Activated naive CD8-positive, alpha-beta T cell (primary cell): ENCODE results near the gene NELFB.

Experiments used
- H3K27ac Mint-ChIP-seq: one replicate; pipeline ENCODE4 v1.8.0; 2021; ENCODE audit warnings: mixed read lengths
- H3K27me3 Mint-ChIP-seq: one replicate; pipeline ENCODE4 v1.8.0; 2021; ENCODE audit warnings: mixed read lengths
- H3K36me3 Mint-ChIP-seq: one replicate; pipeline ENCODE4 v1.8.0; 2021; ENCODE audit warnings: mixed read lengths
- H3K4me1 Mint-ChIP-seq: one replicate; pipeline ENCODE4 v1.8.0; 2021; ENCODE audit warnings: low read depth, mixed read lengths
- H3K4me3 Mint-ChIP-seq: one replicate; pipeline ENCODE4 v1.8.0; 2021; ENCODE audit warnings: mild to moderate bottlenecking, mixed read lengths
- H3K9me3 Mint-ChIP-seq: one replicate; pipeline ENCODE4 v1.8.0; 2021; ENCODE audit warnings: low read depth, mixed read lengths

NELFB gene

DNA sequence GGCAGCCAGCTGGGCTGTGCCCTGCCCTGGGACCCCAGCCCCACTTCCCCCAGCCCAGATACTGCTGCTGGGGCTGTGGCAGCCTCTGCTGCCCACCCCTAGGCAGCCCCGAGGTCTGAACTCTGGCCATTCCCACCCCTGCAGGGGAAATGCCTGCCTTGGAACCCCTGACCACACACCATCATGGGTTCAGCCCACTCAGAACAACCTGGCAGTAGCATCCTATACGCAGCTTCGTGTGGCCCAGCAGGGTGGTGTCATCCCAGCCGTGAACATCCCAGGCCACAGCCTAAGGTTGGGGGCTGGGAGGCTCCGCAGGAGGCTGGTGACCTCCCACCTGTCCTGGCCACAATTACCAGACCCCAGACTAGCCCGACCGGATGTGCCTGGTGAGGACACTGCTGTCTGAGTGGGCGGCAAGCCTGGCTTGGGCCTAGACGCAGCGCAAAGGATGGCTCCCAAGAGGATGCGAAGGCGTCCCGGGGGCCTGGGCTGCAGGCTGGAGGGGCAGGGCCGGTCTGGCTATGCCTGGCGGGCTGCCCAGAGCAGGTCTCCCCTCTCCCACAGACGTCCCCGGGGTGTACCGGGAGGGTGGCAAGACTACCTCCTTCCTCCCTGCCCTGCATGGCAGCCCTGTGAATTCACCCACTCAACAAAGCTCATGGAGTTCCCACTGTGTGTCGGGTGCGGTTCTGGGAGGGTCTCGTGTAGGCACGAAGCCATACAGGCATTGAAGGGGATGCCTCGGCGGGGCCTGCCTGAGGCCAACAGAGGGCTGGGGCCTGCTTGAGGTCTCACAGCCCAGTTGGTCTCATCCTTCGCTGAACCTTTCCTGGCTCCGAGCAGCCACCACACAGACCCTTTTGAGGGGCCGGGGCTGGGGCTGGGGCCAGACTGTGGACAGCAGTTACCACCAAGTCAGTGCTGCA lies 25.9 kb upstream of the NELFB start:
- H3K9me3 Mint-ChIP-seq: no peaks in the 10 kb centered on the region

DNA sequence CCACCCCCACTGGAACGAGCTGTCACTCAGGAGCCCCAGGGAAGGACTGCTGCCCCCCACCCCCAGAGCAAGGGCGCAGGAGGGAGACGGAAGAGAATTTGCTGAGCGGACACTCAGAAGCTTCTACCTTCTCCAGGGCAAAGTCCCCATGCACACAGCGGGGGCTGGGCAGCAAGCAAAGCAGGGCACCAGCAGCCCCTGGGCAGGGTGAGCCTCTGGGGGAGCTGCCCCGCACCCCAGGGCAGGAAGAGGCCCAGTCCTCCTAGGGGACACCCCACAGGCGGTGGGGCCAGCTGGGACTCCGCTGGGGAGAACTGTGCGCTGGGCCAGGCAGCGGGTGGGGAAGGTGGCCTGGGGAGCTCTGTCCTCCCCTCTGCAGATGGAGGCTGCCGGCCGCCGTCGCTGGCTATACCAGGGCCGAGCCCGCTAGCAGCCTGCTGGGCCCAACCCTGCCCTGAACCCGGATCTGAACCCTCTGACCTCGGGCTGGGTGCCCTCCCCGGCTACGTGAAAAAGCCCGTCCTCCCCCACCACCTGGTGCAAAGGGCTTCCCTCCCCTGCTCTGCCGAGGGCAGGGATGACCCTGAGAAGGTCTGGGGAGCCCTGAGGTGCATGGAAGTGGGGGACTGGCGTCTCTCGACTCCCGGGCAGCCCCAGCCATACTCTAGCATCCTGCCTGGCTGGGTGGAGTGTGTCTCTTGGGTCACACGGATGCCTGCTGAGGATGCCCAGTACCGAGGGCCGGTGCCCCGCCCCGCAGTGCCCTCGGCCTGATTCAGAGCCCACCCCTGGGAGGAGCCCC lies 25.0 kb upstream of the NELFB start:
- H3K9me3 Mint-ChIP-seq: no peaks in the 10 kb centered on the region
- peaks cover 2% of the 10 kb centered on the region for H3K27me3 Mint-ChIP-seq
- no peak overlapping the region for H3K27ac Mint-ChIP-seq
- H3K4me1 Mint-ChIP-seq: peaks cover 3% of the 10 kb centered on the region
- H3K4me3 Mint-ChIP-seq: no peak overlapping the region
- no peaks in the 10 kb centered on the region for H3K36me3 Mint-ChIP-seq

More for the DNA sequence above, 25.9 kb upstream of the NELFB start:
- no peak overlapping the region for H3K27ac Mint-ChIP-seq
- H3K4me3 Mint-ChIP-seq: no peak overlapping the region
- peaks cover 3% of the 10 kb centered on the region for H3K4me1 Mint-ChIP-seq
- peaks cover 2% of the 10 kb centered on the region for H3K27me3 Mint-ChIP-seq
- H3K36me3 Mint-ChIP-seq: no peaks in the 10 kb centered on the region

DNA sequence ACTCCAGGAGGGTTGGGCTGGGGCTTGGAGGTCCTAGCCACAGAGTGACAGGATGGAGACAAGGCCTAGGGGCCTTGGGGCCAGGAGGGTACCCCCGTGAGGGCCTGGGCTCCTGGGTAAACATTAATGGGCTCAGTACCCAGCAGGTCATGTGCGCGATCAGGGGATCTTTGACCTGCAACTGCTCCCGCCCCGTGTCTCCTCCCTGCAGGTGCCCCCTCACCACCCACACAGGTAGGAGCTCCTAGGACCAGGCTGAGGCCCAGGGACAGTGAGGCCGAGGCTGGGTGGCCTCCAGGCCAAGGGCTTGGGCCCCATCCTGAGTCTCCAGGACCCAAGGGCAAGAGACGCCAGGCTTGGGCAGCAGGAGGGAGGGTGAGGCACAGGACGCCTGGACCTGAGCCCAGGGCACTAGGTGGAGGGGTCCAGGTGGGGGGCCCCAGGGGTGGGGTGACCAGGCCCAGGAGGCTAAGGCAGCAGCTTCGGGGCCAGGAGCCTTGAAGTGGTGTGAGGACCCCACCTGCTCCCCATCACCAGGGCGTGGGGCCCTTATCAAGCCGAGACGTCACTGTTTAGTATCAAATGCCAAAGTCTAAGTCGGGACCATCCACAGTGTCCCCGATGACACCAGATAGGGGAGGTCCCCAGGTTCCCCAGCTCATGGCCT lies 24.3 kb upstream of the NELFB start, which contains the start of gene SLC34A3:
Gene SLC34A3, plus strand, starts transcription at position 197 of the 667 bp plus-strand sequence. CDS start 802 bp downstream, outside the sequence.
- Mint-ChIP-seq H3K36me3 (no peaks in the 10 kb centered on the region), H3K27me3 (peaks cover 2% of the 10 kb centered on the region), H3K4me3 (no peak within 1 kb of the TSS)

DNA sequence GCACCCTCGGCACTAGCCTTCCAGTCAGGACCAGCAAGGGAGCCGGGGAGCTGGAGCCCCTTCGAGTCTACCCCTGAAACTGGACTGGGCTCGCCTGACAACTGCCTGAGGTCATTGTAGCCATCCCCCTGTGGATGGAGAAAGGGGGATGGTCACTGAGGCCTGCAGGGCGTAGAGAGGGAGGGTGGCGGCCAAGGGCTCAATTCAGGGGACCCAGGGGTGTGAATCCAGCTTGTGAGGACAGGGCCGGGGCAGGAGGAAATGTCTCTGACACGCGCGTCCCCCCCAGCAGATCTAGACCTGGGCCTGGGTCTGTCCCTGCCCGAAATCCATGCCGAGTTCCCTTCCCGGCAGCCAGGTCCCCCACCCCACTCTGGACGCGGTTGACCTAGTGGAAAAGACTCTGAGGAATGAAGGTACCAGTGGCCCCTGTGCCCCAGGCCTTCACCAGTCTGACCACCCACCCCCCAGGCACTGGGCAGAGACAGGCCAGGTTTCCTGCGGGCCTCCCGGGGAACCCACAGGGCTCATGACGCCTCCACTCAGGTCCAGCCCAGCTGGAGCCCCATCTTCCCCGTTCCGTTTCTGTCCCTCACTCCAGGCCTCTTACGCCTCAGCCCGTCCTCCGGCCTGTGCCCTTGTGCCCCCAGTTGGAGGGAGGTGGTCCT lies 23.6 kb upstream of the NELFB start:
- Mint-ChIP-seq H3K27me3 (peaks cover 2% of the 10 kb centered on the region), H3K27ac (no peak overlapping the region), H3K9me3 (no peaks in the 10 kb centered on the region), H3K36me3 (no peaks in the 10 kb centered on the region), H3K4me1 (peaks cover 3% of the 10 kb centered on the region), H3K4me3 (no peak overlapping the region)

More for the DNA sequence above, 24.3 kb upstream of the NELFB start, which contains the start of gene SLC34A3:
- Mint-ChIP-seq H3K4me1 (peaks cover 3% of the 10 kb centered on the region), H3K9me3 (no peaks in the 10 kb centered on the region), H3K27ac (no peak within 1 kb of the TSS)

DNA sequence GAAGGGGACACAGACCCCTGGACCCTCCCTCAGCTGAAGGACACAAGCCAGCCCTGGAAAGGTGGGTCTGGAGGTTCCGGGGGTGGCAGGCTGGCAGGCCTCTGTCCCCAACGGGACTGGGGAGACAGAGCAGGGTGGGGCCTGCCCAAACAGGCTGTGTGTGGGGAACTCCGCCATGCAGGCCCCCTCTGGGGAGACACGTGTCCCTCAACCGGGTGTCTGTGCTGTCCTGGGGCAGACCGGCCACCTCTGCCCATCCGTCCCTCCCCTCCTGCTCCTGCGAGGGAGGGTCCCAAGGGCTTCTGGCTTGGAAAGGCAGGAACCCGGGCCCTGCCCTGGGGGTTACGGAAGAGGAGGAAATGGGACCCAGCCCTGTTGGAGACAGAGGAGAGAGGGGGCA lies 23.0 kb upstream of the NELFB start:
- no peak overlapping the region for H3K27ac Mint-ChIP-seq
- peaks cover 2% of the 10 kb centered on the region for H3K27me3 Mint-ChIP-seq
- peaks cover 5% of the 10 kb centered on the region for H3K4me1 Mint-ChIP-seq
- no peaks in the 10 kb centered on the region for H3K9me3 Mint-ChIP-seq
- H3K4me3 Mint-ChIP-seq: no peak overlapping the region
- no peaks in the 10 kb centered on the region for H3K36me3 Mint-ChIP-seq

DNA sequence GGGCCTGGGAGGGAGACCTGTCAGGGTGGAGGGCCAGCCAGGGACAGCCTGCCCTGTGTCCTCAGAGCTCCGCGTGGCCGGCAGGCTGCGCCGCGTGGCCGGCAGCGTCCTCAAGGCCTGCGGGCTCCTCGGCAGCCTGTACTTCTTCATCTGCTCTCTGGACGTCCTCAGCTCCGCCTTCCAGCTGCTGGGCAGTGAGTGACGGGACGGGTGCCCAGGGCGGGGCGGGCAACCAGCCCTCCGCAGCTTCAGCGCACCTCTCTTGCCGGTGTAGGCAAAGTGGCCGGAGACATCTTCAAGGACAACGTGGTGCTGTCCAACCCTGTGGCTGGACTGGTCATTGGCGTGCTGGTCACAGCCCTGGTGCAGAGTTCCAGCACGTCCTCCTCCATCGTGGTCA lies 22.6 kb upstream of the NELFB start:
- Mint-ChIP-seq H3K27me3 (peaks cover 2% of the 10 kb centered on the region), H3K4me1 (peaks cover 4% of the 10 kb centered on the region), H3K36me3 (no peaks in the 10 kb centered on the region), H3K9me3 (no peaks in the 10 kb centered on the region), H3K27ac (no peak overlapping the region), H3K4me3 (no peak overlapping the region)

DNA sequence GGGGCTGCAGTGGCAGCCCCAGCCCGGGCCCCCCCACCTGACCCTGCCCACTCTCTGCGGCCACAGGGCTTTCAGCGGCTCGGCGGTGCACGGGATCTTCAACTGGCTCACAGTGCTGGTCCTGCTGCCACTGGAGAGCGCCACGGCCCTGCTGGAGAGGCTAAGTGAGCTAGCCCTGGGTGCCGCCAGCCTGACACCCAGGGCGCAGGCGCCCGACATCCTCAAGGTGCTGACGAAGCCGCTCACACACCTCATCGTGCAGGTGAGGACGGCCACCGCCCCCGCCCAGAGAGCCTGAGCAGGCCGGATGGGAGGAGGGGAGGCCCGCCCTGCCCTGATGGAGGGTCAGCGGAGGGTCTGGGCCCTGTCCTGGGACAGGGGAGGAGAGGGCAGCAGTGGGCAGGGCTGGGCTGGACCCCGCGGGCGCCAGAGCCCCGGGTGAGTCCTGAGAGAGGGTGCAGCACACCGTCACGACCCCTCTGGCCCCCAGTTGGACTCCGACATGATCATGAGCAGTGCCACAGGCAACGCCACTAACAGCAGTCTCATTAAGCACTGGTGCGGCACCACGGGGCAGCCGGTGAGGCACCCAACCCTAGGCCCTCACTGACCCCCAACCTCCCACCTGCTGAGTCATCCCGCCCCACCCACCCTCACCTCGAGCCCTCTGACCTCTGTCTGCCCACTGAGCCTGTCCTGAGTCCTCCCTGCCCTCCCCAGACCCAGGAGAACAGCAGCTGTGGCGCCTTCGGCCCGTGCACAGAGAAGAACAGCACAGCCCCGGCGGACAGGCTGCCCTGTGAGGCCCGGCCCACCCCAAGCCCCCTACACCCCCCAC lies 21.8 kb upstream of the NELFB start:
- no peak overlapping the region for H3K27ac Mint-ChIP-seq
- no peak overlapping the region for H3K4me3 Mint-ChIP-seq
- H3K4me1 Mint-ChIP-seq: peaks cover 2% of the 10 kb centered on the region
- no peaks in the 10 kb centered on the region for H3K36me3 Mint-ChIP-seq
- H3K27me3 Mint-ChIP-seq: no peaks in the 10 kb centered on the region
- H3K9me3 Mint-ChIP-seq: no peaks in the 10 kb centered on the region

DNA sequence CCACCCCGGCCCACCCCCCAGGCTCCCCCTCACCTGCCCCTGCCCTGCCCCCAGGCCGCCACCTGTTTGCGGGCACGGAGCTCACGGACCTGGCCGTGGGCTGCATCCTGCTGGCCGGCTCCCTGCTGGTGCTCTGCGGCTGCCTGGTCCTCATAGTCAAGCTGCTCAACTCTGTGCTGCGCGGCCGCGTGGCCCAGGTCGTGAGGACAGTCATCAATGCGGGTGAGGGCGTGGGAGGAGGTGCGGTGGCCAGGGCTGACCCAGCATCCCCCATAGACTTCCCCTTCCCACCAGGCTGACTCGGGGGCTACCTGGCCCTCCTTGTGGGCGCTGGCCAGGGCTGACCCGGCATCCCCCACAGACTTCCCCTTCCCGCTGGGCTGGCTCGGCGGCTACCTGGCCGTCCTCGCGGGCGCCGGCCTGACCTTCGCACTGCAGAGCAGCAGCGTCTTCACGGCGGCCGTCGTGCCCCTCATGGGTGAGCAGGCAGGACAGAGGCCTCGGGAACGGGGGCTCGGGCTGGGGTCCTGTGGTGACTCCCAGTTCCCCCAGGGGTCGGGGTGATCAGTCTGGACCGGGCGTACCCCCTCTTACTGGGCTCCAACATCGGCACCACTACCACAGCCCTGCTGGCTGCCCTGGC lies 21.0 kb upstream of the NELFB start:
- Mint-ChIP-seq H3K27ac (no peak overlapping the region), H3K36me3 (no peaks in the 10 kb centered on the region), H3K4me1 (peaks cover 8% of the 10 kb centered on the region), H3K9me3 (no peaks in the 10 kb centered on the region), H3K4me3 (no peak overlapping the region), H3K27me3 (no peaks in the 10 kb centered on the region)

DNA sequence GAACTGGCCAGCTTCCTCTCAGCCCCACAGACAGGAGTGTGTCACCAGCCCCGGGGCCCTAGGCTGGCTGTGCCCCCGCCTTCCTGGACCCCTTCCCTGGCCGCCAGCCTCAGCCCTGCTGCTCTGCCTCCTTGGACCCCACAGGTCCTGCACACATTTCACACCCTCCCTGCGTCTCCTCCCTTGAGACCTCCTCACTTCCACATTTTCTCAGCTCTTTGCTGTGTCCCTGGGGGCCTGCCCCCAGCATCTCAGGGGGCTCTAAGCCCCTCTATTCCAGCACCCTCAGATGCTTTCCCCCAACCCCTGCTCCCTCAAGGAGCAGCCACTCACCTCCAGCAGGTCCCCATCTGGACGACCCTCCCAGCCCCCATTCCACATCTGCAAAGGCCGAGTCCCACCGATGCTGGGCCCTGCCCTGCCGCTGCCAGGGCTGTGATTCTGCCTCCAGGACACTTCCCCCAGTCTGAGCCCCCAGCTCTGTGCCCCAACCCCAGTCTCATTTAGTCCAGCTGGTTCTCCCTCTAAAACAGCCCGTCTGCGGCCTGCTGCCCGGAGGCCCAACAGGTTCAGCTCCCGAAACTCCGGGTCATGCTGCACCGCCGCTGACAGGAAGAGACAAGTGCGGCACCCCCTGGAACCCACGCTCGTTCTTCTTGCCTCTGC lies 20.2 kb upstream of the NELFB start:
- peaks cover 8% of the 10 kb centered on the region for H3K4me1 Mint-ChIP-seq
- no peak overlapping the region for H3K27ac Mint-ChIP-seq
- H3K9me3 Mint-ChIP-seq: no peaks in the 10 kb centered on the region
- H3K27me3 Mint-ChIP-seq: no peaks in the 10 kb centered on the region
- H3K36me3 Mint-ChIP-seq: no peaks in the 10 kb centered on the region
- H3K4me3 Mint-ChIP-seq: no peak overlapping the region

DNA sequence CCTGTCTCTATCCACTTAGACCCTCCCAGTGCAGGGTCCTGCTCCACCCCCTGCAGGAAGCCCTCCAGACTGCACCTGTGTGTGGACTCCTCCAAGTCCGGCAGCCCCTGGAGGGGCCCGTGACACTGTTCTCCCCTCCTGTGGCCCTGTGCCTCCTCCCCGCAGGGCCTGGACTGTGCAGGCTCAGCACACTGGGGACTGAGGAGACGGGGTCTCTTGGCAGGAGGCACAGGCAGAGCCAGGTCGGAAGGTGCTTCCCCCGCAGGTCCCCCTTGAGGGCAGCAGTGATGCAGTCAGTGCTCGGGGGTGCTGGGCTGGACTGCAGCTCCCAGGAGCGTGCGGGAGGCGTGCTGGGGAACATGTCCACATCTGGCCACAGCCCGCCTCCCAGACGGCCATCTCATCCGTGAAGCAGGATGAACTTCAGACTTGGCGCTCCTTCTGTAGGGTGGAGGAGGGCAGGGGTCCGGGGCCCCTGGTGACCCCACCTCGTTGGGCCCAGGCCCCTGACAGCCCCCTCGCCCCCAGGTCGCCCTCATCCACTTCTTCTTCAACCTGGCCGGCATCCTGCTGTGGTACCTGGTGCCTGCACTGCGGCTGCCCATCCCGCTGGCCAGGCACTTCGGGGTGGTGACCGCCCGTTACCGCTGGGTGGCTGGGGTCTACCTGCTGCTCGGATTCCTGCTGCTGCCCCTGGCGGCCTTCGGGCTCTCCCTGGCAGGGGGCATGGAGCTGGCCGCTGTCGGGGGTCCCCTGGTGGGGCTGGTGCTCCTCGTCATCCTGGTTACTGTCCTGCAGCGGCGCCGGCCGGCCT lies 19.5 kb upstream of the NELFB start:
- Mint-ChIP-seq H3K27me3 (no peaks in the 10 kb centered on the region), H3K4me3 (no peak overlapping the region), H3K27ac (no peak overlapping the region), H3K9me3 (no peaks in the 10 kb centered on the region), H3K4me1 (peaks cover 8% of the 10 kb centered on the region), H3K36me3 (no peaks in the 10 kb centered on the region)

DNA sequence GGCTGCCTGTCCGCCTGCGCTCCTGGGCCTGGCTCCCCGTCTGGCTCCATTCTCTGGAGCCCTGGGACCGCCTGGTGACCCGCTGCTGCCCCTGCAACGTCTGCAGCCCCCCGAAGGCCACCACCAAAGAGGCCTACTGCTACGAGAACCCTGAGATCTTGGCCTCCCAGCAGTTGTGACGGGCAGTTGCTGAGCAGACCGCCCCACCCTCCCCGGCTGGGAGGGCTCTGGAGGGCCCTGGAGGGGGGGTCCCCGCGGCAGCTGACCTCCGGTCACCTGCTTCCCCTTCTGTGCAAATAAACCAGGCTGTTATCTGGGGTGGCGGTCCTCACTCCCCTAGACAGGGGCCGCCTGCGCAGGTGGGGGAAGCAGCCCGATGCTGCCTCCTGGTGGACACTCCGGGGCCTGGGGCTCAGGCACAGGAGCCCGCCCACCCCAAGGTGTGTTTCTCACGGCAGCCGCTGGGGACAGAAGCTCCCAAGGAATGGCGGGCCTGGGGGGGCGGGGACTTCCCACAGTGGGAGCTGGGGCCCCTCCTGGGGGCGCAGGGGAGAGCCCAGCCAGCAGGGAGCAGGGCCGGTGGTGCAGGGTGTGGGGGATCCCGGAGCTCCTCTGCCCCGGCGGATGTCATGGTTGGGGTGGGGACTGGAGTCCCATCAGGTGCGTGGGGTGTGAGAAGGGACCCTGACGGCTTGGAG lies 18.7 kb upstream of the NELFB start:
- no peak overlapping the region for H3K27ac Mint-ChIP-seq
- no peaks in the 10 kb centered on the region for H3K9me3 Mint-ChIP-seq
- peaks cover 10% of the 10 kb centered on the region for H3K4me1 Mint-ChIP-seq
- H3K27me3 Mint-ChIP-seq: no peaks in the 10 kb centered on the region
- no peaks in the 10 kb centered on the region for H3K36me3 Mint-ChIP-seq
- no peak overlapping the region for H3K4me3 Mint-ChIP-seq

DNA sequence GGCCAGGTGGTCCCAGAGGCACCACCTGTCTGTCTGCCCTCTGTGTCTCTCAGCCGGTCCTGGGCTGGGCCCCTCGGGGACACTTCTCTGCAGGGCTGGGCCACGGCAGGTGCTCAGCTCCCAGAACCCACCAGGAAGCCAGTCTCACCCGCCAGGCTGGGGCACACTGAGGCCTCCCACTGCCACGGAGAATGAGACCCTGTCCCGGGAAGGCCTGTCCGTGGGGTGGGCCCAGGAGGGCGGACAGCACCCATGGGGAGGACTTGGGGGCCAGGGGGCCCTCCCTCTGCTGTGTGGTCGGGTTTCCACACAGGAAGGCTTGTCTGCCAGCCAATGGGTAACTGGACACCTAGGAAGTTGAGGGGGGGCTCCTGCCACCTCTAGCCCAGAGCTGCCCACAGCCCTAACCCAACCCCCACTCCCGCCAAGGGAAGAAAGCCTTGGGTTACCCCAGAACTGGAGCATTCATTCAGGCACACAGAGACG lies 18.1 kb upstream of the NELFB start:
- H3K4me3 Mint-ChIP-seq: no peak overlapping the region

More for the DNA sequence above, 18.1 kb upstream of the NELFB start:
- Mint-ChIP-seq H3K4me1 (peaks cover 10% of the 10 kb centered on the region), H3K27ac (no peak overlapping the region), H3K36me3 (no peaks in the 10 kb centered on the region), H3K9me3 (no peaks in the 10 kb centered on the region), H3K27me3 (no peaks in the 10 kb centered on the region)
